Urinary bladder (tissue), 4 donors: ENCODE results near the gene RUNDC1. TPM values are rescaled to one million over a fixed set of nuclear protein-coding genes. Genes with fewer than 3 reads are reported as not detected.

Source experiments
- DNase-seq: peaks from one replicate; pipeline ENCODE4 v3.0.0-alpha.2; 2015; ENCODE audit errors: extremely low spot score
- H3K27ac ChIP-seq: one replicate; pipeline ENCODE4 v1.5.1; 2013; ENCODE audit warnings: low read depth, mild to moderate bottlenecking, moderate library complexity
- H3K36me3 ChIP-seq: one replicate; pipeline ENCODE4 v1.6.1; 2013; ENCODE audit warnings: mild to moderate bottlenecking, moderate library complexity; ENCODE audit not compliant: insufficient read depth
- H3K4me1 ChIP-seq: one replicate; pipeline ENCODE4 v1.6.1; 2013; ENCODE audit warnings: mild to moderate bottlenecking, moderate library complexity; ENCODE audit not compliant: insufficient read depth
- H3K4me3 ChIP-seq: one replicate; pipeline ENCODE4 v1.5.1; 2013; ENCODE audit warnings: low read depth, low read length
- WGBS: extraction: QIAGEN DNeasy Blood & Tissue Kit; methylation state at CpG from one replicate; pipeline ENCODE4 v1.1.7; 2013; 5-methylcytosine and 5-hydroxymethylcytosine counted together
- polyA plus RNA-seq: library from polyadenylated mRNA; stranded (reverse); fragments of 200-250 nt; gene quantifications from one replicate; pipeline ENCODE4 v1.2.3, GENCODE V29; 2013
- small RNA-seq: library from RNA; depleted of rRNA; stranded (forward); fragments of <200 nt; gene quantifications from one replicate; pipeline ENCODE3, GENCODE V24; 2014
- total RNA-seq: library from RNA; depleted of rRNA; stranded (reverse); fragments of >200 nt; gene quantifications from one replicate; pipeline ENCODE4 v1.2.3, GENCODE V29; 2014
- donor health status: healthy with polysubstance abuse.
- donor health status: healthy.

The RUNDC1 gene
- total and polyA plus RNA-seq, 2 donors, result 9.9 to 12.3 TPM

GRCh38 chr17:43030137-43030767 is 49.9 kb downstream of the RUNDC1 start:
- H3K27ac ChIP-seq, result no peak overlapping the region
- H3K36me3 ChIP-seq, result no peaks in the 10 kb centered on the region
- 73% methylated on average over 6 of the region's 6 CpGs for WGBS

DNA sequence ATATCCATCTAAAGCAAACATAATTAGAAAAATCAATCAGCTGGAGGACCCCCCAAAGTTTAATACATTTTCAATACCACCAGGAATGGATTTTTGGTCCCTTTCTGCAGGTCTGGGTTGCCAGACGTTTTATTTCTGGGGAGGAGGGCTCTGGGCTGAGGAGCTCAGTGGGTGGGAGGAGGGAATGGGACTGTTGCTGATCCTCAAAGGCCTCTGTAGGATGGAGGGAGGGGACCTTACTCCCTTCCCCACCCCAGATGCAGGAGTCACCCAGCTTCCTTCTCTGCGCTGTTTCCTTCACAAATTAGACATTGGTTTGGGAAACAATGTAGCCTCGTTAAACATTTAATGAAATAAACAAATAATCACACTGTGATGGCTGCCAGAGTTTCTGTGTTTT is 51.3 kb downstream of the RUNDC1 start:
- Histone ChIP-seq H3K36me3 (no peaks in the 10 kb centered on the region), H3K4me3 (no peak overlapping the region), H3K4me1 (no peaks in the 10 kb centered on the region), H3K27ac (no peak overlapping the region)
- DNase-seq, result no peak
- WGBS, result 81% methylated on average over 3 of the region's 3 CpGs

More at GRCh38 chr17:43030137-43030767, 49.9 kb downstream of the RUNDC1 start:
- no peak overlapping the region for H3K4me3 ChIP-seq
- DNase-seq, result no peak
- no peaks in the 10 kb centered on the region for H3K4me1 ChIP-seq

DNA sequence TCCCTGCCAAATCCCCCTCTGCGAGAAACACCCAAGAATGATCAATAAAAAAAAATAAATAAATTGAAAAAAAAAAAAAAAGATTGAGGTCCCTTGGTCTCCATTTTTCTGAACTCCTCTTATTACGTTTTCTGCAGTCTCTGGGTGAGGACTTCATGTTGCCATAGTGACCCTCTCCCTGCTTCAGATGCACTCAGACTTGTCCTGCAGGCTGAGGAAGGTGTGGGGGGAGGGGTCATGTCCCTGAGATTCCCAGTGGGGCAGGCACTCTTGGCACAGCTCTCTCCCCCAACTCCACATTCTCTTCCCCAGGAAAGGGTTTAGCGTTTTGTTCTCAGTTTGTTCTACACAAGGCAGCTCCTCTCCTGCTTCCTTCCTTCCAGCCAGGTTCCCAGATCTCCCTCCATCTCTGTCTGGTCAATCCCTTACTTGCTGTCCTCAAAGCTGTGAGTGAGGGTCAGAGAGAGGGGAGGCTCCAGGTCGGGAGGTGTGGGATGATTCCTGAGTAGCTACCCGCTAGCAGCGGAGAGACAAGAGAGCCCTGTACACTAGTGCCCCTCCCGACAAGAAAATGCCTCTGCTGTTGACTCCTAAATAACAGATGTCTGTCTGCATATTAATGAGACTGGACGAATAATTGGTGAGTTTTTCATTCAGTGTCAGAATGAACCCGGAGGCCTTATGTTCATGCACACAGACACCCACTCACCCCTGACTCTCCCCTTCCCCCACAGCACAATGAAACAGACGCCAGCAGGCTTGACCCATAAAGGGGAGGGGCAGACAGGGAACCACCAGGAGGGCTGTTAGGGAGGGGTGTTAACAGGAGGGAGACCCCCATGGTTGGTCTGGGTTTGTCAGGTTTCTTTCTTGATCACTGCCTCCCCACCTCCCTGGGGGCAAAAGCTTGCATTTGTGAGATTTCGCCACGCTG is 53.9 kb downstream of the RUNDC1 start:
- no peak overlapping the region for H3K4me3 ChIP-seq
- H3K27ac ChIP-seq, result no peak overlapping the region
- DNase-seq, result no peak
- 52% methylated on average over 12 of the region's 12 CpGs for WGBS
- no peaks in the 10 kb centered on the region for H3K4me1 ChIP-seq
- H3K36me3 ChIP-seq, result no peaks in the 10 kb centered on the region

- Histone ChIP-seq H3K4me3 (no peak overlapping the region), H3K4me1 (no peaks in the 10 kb centered on the region), H3K36me3 (no peaks in the 10 kb centered on the region), H3K27ac (no peak overlapping the region)
- WGBS, result 70% methylated on average over 3 of the region's 3 CpGs
- DNase-seq, result no peak
Measured at GRCh38 chr17:43034894-43035293, 54.5 kb downstream of the RUNDC1 start.

GRCh38 chr17:43039646-43040045 is 59.3 kb downstream of the RUNDC1 start:
- Histone ChIP-seq H3K4me1 (no peaks in the 10 kb centered on the region), H3K4me3 (no peak overlapping the region), H3K27ac (no peak overlapping the region), H3K36me3 (no peaks in the 10 kb centered on the region)
- 94% methylated on average over 2 of the region's 2 CpGs for WGBS
- DNase-seq, result no peak

- 83% methylated on average over 2 of the region's 2 CpGs for WGBS
- no peaks in the 10 kb centered on the region for H3K4me1 ChIP-seq
- no peak for DNase-seq
- no peak overlapping the region for H3K27ac ChIP-seq
- no peaks in the 10 kb centered on the region for H3K36me3 ChIP-seq
- no peak overlapping the region for H3K4me3 ChIP-seq
Measured at GRCh38 chr17:43040655-43041054, 60.3 kb downstream of the RUNDC1 start.

- H3K27ac ChIP-seq, result no peak overlapping the region
Measured at GRCh38 chr17:43042025-43042628, 61.8 kb downstream of the RUNDC1 start.

More at GRCh38 chr17:43042025-43042628, 61.8 kb downstream of the RUNDC1 start:
- Histone ChIP-seq H3K36me3 (no peaks in the 10 kb centered on the region), H3K4me3 (no peak overlapping the region), H3K4me1 (no peaks in the 10 kb centered on the region)
- 50% methylated on average over 5 of the region's 5 CpGs for WGBS
- DNase-seq, result no peak

Small RNA genes within 50 kb of the gene (small RNA-seq; reads per million reads assigned to genes)
- gene AARSD1 (not detected), gene RF00561 (not detected)

Other genes with a start within 250 kb of the RUNDC1 start
- 32.9 TPM for gene EZH1, start 235.5 kb upstream of the RUNDC1 start, total RNA-seq
- gene EZH1, start 235.5 kb upstream of the RUNDC1 start, polyA plus RNA-seq, result 40.4 TPM
- 16.0 TPM for gene RAMP2, start 219.3 kb upstream of the RUNDC1 start, total RNA-seq
- gene RAMP2, start 219.3 kb upstream of the RUNDC1 start, polyA plus RNA-seq, result 51.9 TPM
- 32.6 TPM for gene VPS25, start 207.1 kb upstream of the RUNDC1 start, total RNA-seq
- gene VPS25, start 207.1 kb upstream of the RUNDC1 start, polyA plus RNA-seq, result 71.6 TPM
- 0.26 TPM for gene WNK4, start 200.0 kb upstream of the RUNDC1 start, total RNA-seq
- gene WNK4, start 200.0 kb upstream of the RUNDC1 start, polyA plus RNA-seq, result 0.23 TPM
- gene COA3, start 181.9 kb upstream of the RUNDC1 start, total RNA-seq, result 57.5 TPM
- 89.9 TPM for gene COA3, start 181.9 kb upstream of the RUNDC1 start, polyA plus RNA-seq
- gene CNTD1, start 181.7 kb upstream of the RUNDC1 start, total RNA-seq, result 0.37 TPM
- gene CNTD1, start 181.7 kb upstream of the RUNDC1 start, polyA plus RNA-seq, result 0.71 TPM
- gene BECN1, start 156.3 kb upstream of the RUNDC1 start, total RNA-seq, result 51.4 TPM
- 82.7 TPM for gene BECN1, start 156.3 kb upstream of the RUNDC1 start, polyA plus RNA-seq
- gene PSME3, start 147.2 kb upstream of the RUNDC1 start, total RNA-seq, result 31.1 TPM
- gene PSME3, start 147.2 kb upstream of the RUNDC1 start, polyA plus RNA-seq, result 79.7 TPM
- 0.42 TPM for gene AOC2, start 136.0 kb upstream of the RUNDC1 start, total RNA-seq
- 2.1 TPM for gene AOC2, start 136.0 kb upstream of the RUNDC1 start, polyA plus RNA-seq
- gene AOC3, start 129.4 kb upstream of the RUNDC1 start, total RNA-seq, result 40.6 TPM
- gene AOC3, start 129.4 kb upstream of the RUNDC1 start, polyA plus RNA-seq, result 319 TPM
- not detected for gene G6PC1, start 79.8 kb upstream of the RUNDC1 start, total RNA-seq
- gene G6PC1, start 79.8 kb upstream of the RUNDC1 start, polyA plus RNA-seq, result 0.15 TPM
- 20.6 TPM for gene AARSD1, start 16.1 kb upstream of the RUNDC1 start, total RNA-seq
- 36.2 TPM for gene AARSD1, start 16.1 kb upstream of the RUNDC1 start, polyA plus RNA-seq
- gene PTGES3L, start 485 bp upstream of the RUNDC1 start, total RNA-seq, result 6.8 TPM
- gene PTGES3L, start 485 bp upstream of the RUNDC1 start, polyA plus RNA-seq, result 18.6 TPM
- gene RPL27, start 17.9 kb downstream of the RUNDC1 start, total RNA-seq, result 1,142 TPM
- gene RPL27, start 17.9 kb downstream of the RUNDC1 start, polyA plus RNA-seq, result 3,115 TPM
- gene IFI35, start 26.2 kb downstream of the RUNDC1 start, total RNA-seq, result 11.4 TPM
- 34.8 TPM for gene IFI35, start 26.2 kb downstream of the RUNDC1 start, polyA plus RNA-seq
- gene VAT1, start 41.8 kb downstream of the RUNDC1 start, total RNA-seq, result 40.3 TPM
- 175 TPM for gene VAT1, start 41.8 kb downstream of the RUNDC1 start, polyA plus RNA-seq
- 1.6 TPM for gene RND2, start 44.7 kb downstream of the RUNDC1 start, total RNA-seq
- 1.5 TPM for gene RND2, start 44.7 kb downstream of the RUNDC1 start, polyA plus RNA-seq
- 23.3 TPM for gene BRCA1, start 144.8 kb downstream of the RUNDC1 start, total RNA-seq
- gene BRCA1, start 144.8 kb downstream of the RUNDC1 start, polyA plus RNA-seq, result 3.5 TPM
- gene NBR1, start 190.6 kb downstream of the RUNDC1 start, total RNA-seq, result 95.9 TPM
- gene NBR1, start 190.6 kb downstream of the RUNDC1 start, polyA plus RNA-seq, result 65.1 TPM
- gene TMEM106A, start 231.3 kb downstream of the RUNDC1 start, total RNA-seq, result 10.7 TPM
- gene TMEM106A, start 231.3 kb downstream of the RUNDC1 start, polyA plus RNA-seq, result 4.4 TPM
- gene CCDC200, start 248.1 kb downstream of the RUNDC1 start, total RNA-seq, result not detected
- not detected for gene CCDC200, start 248.1 kb downstream of the RUNDC1 start, polyA plus RNA-seq